HepG2 (cell line): Measurements from ENCODE around the gene KCNH6. TPM values are rescaled to one million over a fixed set of nuclear protein-coding genes. Genes with fewer than 3 reads are reported as not detected.

Source experiments
- AKAP8 ChIP-seq: sonication (generic); formaldehyde crosslinking; IDR thresholded peaks from 2 replicates; pipeline ENCODE4 v1.5.1; 2020; ENCODE audit warnings: mild to moderate bottlenecking, missing genetic modification reagents
- DMAP1 ChIP-seq: IDR thresholded peaks from 2 replicates; pipeline ENCODE4 v1.6.1; 2016
- ESRRA ChIP-seq: sonication (generic); formaldehyde crosslinking; IDR thresholded peaks from 2 replicates; pipeline ENCODE4 v1.5.1; 2020; ENCODE audit warnings: mild to moderate bottlenecking, low read depth, missing genetic modification reagents
- HES4 ChIP-seq: sonication (generic); formaldehyde crosslinking; IDR thresholded peaks from 2 replicates; pipeline ENCODE4 v1.9.0; 2021; ENCODE audit warnings: mild to moderate bottlenecking, missing genetic modification reagents, borderline replicate concordance
- HOXA3 ChIP-seq: sonication (generic); formaldehyde crosslinking; IDR thresholded peaks from 2 replicates; pipeline ENCODE4 v1.5.0; 2020; ENCODE audit warnings: missing genetic modification reagents
- TEAD3 ChIP-seq: optimal IDR thresholded peaks from 2 replicates; pipeline ENCODE3; 2016; ENCODE audit warnings: borderline replicate concordance
- ZFP82 ChIP-seq: sonication (generic); formaldehyde crosslinking; IDR thresholded peaks from 2 replicates; pipeline ENCODE4 v1.5.1; 2020; ENCODE audit warnings: mild to moderate bottlenecking, missing genetic modification reagents, borderline replicate concordance
- ZNF10 ChIP-seq: sonication (generic); formaldehyde crosslinking; IDR thresholded peaks from 2 replicates; pipeline ENCODE4 v1.4.0; 2020; ENCODE audit warnings: mild to moderate bottlenecking, low read depth, missing genetic modification reagents, borderline replicate concordance
- ZNF101 ChIP-seq: sonication (generic); formaldehyde crosslinking; IDR thresholded peaks from 2 replicates; pipeline ENCODE4 v1.4.0; 2020; ENCODE audit warnings: mild to moderate bottlenecking, low read depth, missing genetic modification reagents, borderline replicate concordance
- ZNF138 ChIP-seq: sonication (generic); formaldehyde crosslinking; IDR thresholded peaks from 2 replicates; pipeline ENCODE4 v1.5.0; 2020; ENCODE audit warnings: mild to moderate bottlenecking, low read depth, missing genetic modification reagents
- ZNF775 ChIP-seq: sonication (generic); formaldehyde crosslinking; IDR thresholded peaks from 2 replicates; pipeline ENCODE4 v1.4.0; 2020; ENCODE audit warnings: missing genetic modification reagents, mild to moderate bottlenecking, moderate library complexity, borderline replicate concordance
- polyA plus RNA-seq, 8 experiments: library from polyadenylated mRNA; depleted of rRNA in 3 of 8; stranded (reverse) in 7 of 8; unstranded in 1 of 8; fragments of >200 nt; fragmentation: Illumina TruSeq in 4 of 8; extraction: Trizol in 4 of 8; gene quantifications; 2 replicates each; pipeline versions ENCODE4 v1.2.1 to v1.2.3, GENCODE V29; 2011 to 2016; ENCODE audit warnings: low read depth in 4 of 8, missing spikeins in 1 of 8, mixed read lengths in 1 of 8; ENCODE audit not compliant: insufficient read depth in 1 of 8
- total RNA-seq, 5 experiments: library from RNA; depleted of rRNA; stranded (reverse); fragments of >200 nt; fragmentation: Illumina TruSeq; extraction: Trizol; gene quantifications; 2 replicates each; pipeline ENCODE4 v1.2.3, GENCODE V29; 2016; ENCODE audit warnings: low read depth in 1 of 5
- TF ChIP-seq, protein P1 (sequence below): sonication (generic); formaldehyde crosslinking; IDR thresholded peaks from 2 replicates; pipeline ENCODE4 v1.4.0; 2020; ENCODE audit warnings: mild to moderate bottlenecking, missing genetic modification reagents
- TF ChIP-seq, protein P2 (sequence below): sonication (generic); formaldehyde crosslinking; IDR thresholded peaks from 2 replicates; pipeline ENCODE4; 2020; ENCODE audit warnings: missing genetic modification reagents, mild to moderate bottlenecking, borderline replicate concordance
- TF ChIP-seq, protein P3 (sequence below): sonication (generic); formaldehyde crosslinking; IDR thresholded peaks from 2 replicates; pipeline ENCODE4 v1.5.0; 2020; ENCODE audit warnings: mild to moderate bottlenecking, missing genetic modification reagents, borderline replicate concordance

The KCNH6 gene
- total and polyA plus RNA-seq, 2 of the 13 experiments (the other 11 are each of a cell fraction or from before 2014, with no cell fraction given) = 0.05 to 0.18 TPM

DNA sequence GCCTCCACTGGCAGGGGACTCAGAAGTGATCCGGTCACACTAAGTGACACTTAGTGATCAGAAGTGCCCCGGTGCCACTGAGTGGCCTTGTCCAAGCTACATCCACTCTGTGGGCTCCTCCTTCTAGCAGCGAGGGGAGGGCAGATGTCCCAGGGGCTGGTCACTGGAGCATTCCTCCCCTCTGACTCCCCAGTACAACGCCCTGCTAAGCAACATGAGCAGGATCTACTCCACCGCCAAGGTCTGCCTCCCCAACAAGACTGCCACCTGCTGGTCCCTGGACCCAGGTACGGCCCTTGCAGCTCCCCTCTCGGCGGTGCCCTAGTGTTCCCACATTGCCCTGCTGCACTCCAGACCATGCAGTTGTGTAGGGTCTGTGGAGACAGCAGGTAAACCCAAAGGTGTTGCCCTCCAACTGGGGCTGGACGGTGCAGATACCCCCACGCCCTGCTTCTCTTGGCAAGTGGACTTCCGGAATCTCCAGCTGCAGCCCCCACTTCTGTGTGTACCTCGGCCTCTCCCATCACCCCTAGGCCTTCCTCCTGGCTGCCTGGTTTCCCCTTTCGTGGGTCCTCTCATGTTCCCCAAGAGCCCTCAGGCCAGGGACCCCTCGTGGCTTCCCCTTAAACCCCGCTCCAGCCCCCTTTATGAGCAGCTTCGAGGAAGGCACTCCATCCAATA, 44.2 kb upstream of the KCNH6 start (continued):
- TF ChIP-seq ZNF10 = no peak
- peak; percentile 21; the same call in 1 of the 2 replicates for TF ChIP-seq HOXA3 (CRISPR knock-in tag)
- TF ChIP-seq, protein P1, sequence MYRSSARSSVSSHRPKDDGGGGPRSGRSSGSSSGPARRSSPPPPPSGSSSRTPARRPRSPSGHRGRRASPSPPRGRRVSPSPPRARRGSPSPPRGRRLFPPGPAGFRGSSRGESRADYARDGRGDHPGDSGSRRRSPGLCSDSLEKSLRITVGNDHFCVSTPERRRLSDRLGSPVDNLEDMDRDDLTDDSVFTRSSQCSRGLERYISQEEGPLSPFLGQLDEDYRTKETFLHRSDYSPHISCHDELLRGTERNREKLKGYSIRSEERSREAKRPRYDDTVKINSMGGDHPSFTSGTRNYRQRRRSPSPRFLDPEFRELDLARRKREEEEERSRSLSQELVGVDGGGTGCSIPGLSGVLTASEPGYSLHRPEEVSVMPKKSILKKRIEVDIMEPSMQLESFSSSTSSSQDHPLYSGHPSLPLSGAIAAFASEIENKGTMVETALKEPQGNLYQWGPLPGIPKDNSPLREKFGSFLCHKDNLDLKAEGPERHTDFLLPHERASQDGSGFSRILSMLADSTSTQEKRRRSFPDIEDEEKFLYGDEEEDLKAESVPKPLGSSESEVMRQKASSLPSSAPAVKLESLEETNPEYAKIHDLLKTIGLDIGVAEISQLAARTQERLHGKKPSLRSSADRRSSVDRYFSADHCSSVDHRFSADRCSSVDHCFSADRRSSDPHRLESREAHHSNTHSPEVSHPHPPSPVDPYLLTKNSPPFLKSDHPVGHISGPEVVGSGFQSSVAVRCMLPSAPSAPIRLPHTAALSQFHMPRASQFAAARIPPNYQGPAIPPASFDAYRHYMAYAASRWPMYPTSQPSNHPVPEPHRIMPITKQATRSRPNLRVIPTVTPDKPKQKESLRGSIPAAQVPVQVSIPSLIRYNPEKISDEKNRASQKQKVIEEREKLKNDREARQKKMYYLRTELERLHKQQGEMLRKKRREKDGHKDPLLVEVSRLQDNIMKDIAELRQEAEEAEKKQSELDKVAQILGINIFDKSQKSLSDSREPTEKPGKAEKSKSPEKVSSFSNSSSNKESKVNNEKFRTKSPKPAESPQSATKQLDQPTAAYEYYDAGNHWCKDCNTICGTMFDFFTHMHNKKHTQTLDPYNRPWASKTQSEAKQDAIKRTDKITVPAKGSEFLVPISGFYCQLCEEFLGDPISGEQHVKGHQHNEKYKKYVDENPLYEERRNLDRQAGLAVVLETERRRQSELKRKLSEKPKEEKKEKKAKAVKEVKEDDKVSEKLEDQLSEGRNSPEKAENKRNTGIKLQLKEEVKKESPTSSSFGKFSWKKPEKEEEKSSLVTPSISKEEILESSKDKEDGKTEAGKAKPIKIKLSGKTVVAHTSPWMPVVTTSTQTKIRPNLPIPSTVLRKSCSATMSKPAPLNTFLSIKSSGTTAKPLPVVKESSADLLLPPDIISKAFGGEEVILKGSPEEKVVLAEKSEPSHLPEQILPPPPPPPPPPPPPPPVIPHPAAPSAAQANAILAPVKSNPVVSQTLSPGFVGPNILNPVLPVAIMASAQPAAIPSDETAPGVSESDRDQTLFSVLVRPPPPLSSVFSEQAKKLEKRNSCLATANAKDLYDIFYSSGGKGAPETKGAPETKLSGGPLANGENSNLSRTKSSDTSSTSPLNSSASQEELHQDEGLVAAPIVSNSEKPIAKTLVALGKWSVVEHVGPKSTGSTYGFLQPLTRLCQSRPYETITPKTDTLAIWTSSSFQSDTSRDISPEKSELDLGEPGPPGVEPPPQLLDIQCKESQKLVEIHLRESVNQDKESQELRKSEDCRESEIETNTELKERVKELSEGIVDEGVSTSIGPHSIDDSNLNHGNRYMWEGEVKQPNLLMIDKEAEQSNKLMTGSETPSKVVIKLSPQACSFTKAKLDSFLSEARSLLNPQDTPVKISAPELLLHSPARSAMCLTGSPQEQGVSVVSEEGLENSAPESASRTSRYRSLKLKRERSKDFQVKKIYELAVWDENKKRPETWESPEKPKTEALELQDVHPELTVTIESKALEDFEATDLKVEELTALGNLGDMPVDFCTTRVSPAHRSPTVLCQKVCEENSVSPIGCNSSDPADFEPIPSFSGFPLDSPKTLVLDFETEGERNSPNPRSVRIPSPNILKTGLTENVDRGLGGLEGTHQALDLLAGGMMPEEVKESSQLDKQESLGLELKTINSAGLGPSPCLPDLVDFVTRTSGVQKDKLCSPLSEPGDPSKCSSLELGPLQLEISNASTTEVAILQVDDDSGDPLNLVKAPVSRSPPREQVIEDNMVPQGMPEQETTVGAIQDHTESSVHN (CRISPR knock-in tag) = no peak
- TF ChIP-seq, protein P2, sequence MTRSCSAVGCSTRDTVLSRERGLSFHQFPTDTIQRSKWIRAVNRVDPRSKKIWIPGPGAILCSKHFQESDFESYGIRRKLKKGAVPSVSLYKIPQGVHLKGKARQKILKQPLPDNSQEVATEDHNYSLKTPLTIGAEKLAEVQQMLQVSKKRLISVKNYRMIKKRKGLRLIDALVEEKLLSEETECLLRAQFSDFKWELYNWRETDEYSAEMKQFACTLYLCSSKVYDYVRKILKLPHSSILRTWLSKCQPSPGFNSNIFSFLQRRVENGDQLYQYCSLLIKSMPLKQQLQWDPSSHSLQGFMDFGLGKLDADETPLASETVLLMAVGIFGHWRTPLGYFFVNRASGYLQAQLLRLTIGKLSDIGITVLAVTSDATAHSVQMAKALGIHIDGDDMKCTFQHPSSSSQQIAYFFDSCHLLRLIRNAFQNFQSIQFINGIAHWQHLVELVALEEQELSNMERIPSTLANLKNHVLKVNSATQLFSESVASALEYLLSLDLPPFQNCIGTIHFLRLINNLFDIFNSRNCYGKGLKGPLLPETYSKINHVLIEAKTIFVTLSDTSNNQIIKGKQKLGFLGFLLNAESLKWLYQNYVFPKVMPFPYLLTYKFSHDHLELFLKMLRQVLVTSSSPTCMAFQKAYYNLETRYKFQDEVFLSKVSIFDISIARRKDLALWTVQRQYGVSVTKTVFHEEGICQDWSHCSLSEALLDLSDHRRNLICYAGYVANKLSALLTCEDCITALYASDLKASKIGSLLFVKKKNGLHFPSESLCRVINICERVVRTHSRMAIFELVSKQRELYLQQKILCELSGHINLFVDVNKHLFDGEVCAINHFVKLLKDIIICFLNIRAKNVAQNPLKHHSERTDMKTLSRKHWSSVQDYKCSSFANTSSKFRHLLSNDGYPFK (CRISPR knock-in tag) = no peak
- TF ChIP-seq TEAD3 (CRISPR knock-in tag) = peak; percentile 61
- no peak for TF ChIP-seq ZNF138 (CRISPR knock-in tag)
- no peak for TF ChIP-seq ZNF101 (CRISPR knock-in tag)
- no peak for TF ChIP-seq DMAP1 (CRISPR knock-in tag)
- no peak for TF ChIP-seq AKAP8 (CRISPR knock-in tag)
- TF ChIP-seq, protein P3, sequence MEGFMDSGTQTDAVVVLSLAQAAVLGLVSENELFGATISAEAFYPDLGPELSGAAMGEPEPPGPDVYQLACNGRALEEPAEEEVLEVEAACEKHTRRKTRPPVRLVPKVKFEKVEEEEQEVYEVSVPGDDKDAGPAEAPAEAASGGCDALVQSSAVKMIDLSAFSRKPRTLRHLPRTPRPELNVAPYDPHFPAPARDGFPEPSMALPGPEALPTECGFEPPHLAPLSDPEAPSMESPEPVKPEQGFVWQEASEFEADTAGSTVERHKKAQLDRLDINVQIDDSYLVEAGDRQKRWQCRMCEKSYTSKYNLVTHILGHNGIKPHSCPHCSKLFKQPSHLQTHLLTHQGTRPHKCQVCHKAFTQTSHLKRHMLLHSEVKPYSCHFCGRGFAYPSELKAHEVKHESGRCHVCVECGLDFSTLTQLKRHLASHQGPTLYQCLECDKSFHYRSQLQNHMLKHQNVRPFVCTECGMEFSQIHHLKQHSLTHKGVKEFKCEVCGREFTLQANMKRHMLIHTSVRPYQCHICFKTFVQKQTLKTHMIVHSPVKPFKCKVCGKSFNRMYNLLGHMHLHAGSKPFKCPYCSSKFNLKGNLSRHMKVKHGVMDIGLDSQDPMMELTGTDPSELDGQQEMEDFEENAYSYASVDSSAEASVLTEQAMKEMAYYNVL (CRISPR knock-in tag) = no peak
- no peak for TF ChIP-seq HES4 (CRISPR knock-in tag)
- TF ChIP-seq ESRRA (CRISPR knock-in tag) = peak; percentile 29; the same call in 1 of the 2 replicates
- no peak for TF ChIP-seq ZNF775 (CRISPR knock-in tag)
- TF ChIP-seq ZFP82 (CRISPR knock-in tag) = no peak
